ENCODE results near the gene MLLT6. TPM values are rescaled to one million over a fixed set of nuclear protein-coding genes. Genes with fewer than 3 reads are reported as not detected.
A peak's percentile ranks its signal among the peaks of the same experiment; 100 is the strongest.

MLLT6 gene
- total RNA-seq, 1 experiment from 2014 or later, result 24.7 TPM

- 0 out of 2 replicates have a peak, but pooled peaks cover 4% of the 10 kb centered on the region for H4K20me1 ChIP-seq (ENCODE audit: low read length)
- no peaks in the 10 kb centered on the region for H3K9me2 ChIP-seq (replicated peaks; ENCODE audit: low read length)
- H3K9me3 ChIP-seq (ENCODE audit: low read length), result no peaks in the 10 kb centered on the region
- no peaks in the 10 kb centered on the region for H3F3A ChIP-seq (ENCODE audit: low read length, unreplicated experiment)
- intact Hi-C loops (cut with micrococcal nuclease), result loop anchor here (2.0 kb wide), 1 partner anchor 59 kb away; no protein-coding TSS in a partner anchor
- TSS peak; percentile 48 for BruUV-seq (replicated peaks)
- CTCF ChIA-PET, result interaction anchor here (0.6 to 1.0 kb wide), 3 partner anchors 16 to 177 kb away, joined by 3 to 6 read pairs (median 4); no protein-coding TSS in a partner anchor
- no peak overlapping the region for H3K27ac ChIP-seq (ENCODE audit: low read length)
- no peak overlapping the region for H3K4me3 ChIP-seq (ENCODE audit: low read length)
- ATAC-seq (no peak; the same call in 1 of the 2 replicates), DNase-seq (peak; percentile 21)
- no peak overlapping the region for H2AFZ ChIP-seq (ENCODE audit: low read length)
- H3K36me3 ChIP-seq (ENCODE audit: low read depth, low read length), result no peaks in the 10 kb centered on the region; the same call in 1 of the 2 replicates
- H3K4me2 ChIP-seq (ENCODE audit: low read length), result no peak overlapping the region
- no peak overlapping the region for H3K9ac ChIP-seq (ENCODE audit: low read length)
- peaks cover 22% of the 10 kb centered on the region for H3K79me2 ChIP-seq (ENCODE audit: low read length)
- POLR2A ChIA-PET (ENCODE audit: unreplicated experiment), result interaction anchor here (0.7 kb wide), 1 partner anchor 19 kb away, joined by 5 read pairs; no protein-coding TSS in a partner anchor
- TF ChIP-seq EZH2phosphoT487 (IDR thresholded peaks at IDR 0.05; ENCODE audit: borderline replicate concordance, low read length), result no peak
- TF ChIP-seq EZH2 (IDR thresholded peaks at IDR 0.05; ENCODE audit: low read length, unreplicated experiment), result no peak
- TF ChIP-seq CTCF (conservative IDR thresholded peaks at IDR 0.05; ENCODE audit: low read depth, low read length), result peak; percentile 78
- no peaks in the 10 kb centered on the region for H3K27me3 ChIP-seq (ENCODE audit: low read length)
- H3K4me1 ChIP-seq (ENCODE audit: insufficient read depth, low read length), result peaks cover 14% of the 10 kb centered on the region; the same call in 1 of the 2 replicates
These were observed 30.3 kb downstream of the MLLT6 start for GRCh38 chr17:38735161-38735997.

DNA sequence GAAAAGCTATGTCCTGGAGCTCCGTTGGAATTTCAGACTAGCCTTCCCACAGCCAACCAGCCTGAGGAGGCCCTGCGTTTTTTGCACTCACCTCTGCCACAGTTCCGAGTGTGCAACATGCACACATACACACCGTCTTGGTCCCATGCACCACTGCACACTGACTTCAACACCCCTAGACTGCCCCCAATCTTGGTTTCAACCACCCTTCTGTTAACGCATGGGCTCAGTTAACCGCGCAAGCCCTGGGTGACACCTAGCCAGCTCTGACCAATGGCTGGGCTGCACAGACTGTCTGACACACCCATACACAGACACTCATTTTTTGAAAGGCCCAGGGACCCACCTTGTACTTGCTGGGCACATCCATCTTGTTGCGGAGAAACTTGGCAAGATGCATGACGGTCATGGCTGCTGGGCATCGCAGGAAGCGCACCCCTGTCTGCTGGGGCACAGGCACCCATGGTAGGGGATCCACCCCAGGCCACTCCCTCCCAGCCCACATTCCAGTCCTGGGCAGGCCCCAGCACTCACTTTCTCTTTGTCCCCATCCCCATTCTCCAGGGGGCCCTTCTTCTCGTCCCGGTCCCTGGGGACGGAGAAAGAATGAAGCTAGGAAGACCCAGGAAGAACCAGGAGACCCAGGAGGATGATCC lies 33.1 kb downstream of the MLLT6 start:
- DNase-seq, result no peak
- Histone ChIP-seq H3K9ac (ENCODE audit: low read length) (no peak overlapping the region), H3K4me3 (ENCODE audit: low read length) (no peak overlapping the region), H4K20me1 (ENCODE audit: low read length) (peaks cover 7% of the 10 kb centered on the region; the same call in 1 of the 2 replicates), H2AFZ (ENCODE audit: low read length) (no peak overlapping the region), H3K79me2 (ENCODE audit: low read length) (peaks cover 25% of the 10 kb centered on the region), H3K4me1 (ENCODE audit: insufficient read depth, low read length) (no peaks in the 10 kb centered on the region), H3K9me2 (replicated peaks; ENCODE audit: low read length) (no peaks in the 10 kb centered on the region), H3F3A (ENCODE audit: low read length, unreplicated experiment) (no peaks in the 10 kb centered on the region), H3K27me3 (ENCODE audit: low read length) (no peaks in the 10 kb centered on the region), H3K36me3 (ENCODE audit: low read depth, low read length) (no peaks in the 10 kb centered on the region; the same call in 1 of the 2 replicates), H3K27ac (ENCODE audit: low read length) (no peak overlapping the region), H3K4me2 (ENCODE audit: low read length) (no peak overlapping the region), H3K9me3 (ENCODE audit: low read length) (no peaks in the 10 kb centered on the region)
- no peak for ATAC-seq
- TF ChIP-seq EZH2phosphoT487 (IDR thresholded peaks at IDR 0.05; ENCODE audit: borderline replicate concordance, low read length), result no peak
- no peak for TF ChIP-seq CTCF (conservative IDR thresholded peaks at IDR 0.05; ENCODE audit: low read depth, low read length)
- no peak for TF ChIP-seq EZH2 (IDR thresholded peaks at IDR 0.05; ENCODE audit: low read length, unreplicated experiment)
- BruUV-seq (replicated peaks), result no TSS peak
- intact Hi-C loops (cut with micrococcal nuclease), result no loop called here
- ChIA-PET POLR2A (ENCODE audit: unreplicated experiment) (no interaction called here), CTCF (no interaction called here)
